Upper lobe of left lung (tissue), 6 donors: ENCODE results near the gene ALPI. TPM values are rescaled to one million over a fixed set of nuclear protein-coding genes. Genes with fewer than 3 reads are reported as not detected.

Experiments
- ATAC-seq, 2 donors: fragments of 200-7000 bp; cut with Tn5 transposase; one replicate each; pipeline ENCODE4 v1.9.1; 2022; ENCODE audit warnings: mild to moderate bottlenecking in 2 of 2, moderate library complexity in 2 of 2; ENCODE audit not compliant: low FRiP score in 2 of 2
- DNase-seq, 2 donors: peaks; one replicate each; pipeline ENCODE4 v3.0.0-alpha.2; 2019 to 2020
- H3K27ac ChIP-seq, 4 donors: fragments of 200-600 bp; sonication (generic); one replicate each; pipeline ENCODE4 v1.5.1; 2016 to 2019
- H3K27me3 ChIP-seq, 4 donors: fragments of 200-600 bp; sonication (generic); one replicate each; pipeline ENCODE4 v1.5.1; 2017 to 2019
- H3K36me3 ChIP-seq, 4 donors: fragments of 200-600 bp; sonication (generic); one replicate each; pipeline ENCODE4 v1.5.1; 2016 to 2019
- H3K4me1 ChIP-seq, 4 donors: fragments of 200-600 bp; sonication (generic); one replicate each; pipeline ENCODE4 v1.5.1; 2018 to 2019
- H3K4me3 ChIP-seq, 4 donors: fragments of 200-600 bp; sonication (generic); one replicate each; pipeline ENCODE4 v1.5.1; 2017 to 2019; ENCODE audit warnings: mild to moderate bottlenecking in 2 of 4, moderate library complexity in 1 of 4
- H3K9me3 ChIP-seq, 4 donors: fragments of 200-600 bp; sonication (generic); one replicate each; pipeline ENCODE4 v1.5.1; 2018 to 2019
- EP300 ChIP-seq, 4 donors: sonication (generic); formaldehyde crosslinking; IDR thresholded peaks; one replicate each; pipeline ENCODE4 v1.5.1; 2017; ENCODE audit warnings: antibody characterized with exemption in 4 of 4, control low read depth in 2 of 4
- POLR2A ChIP-seq, 4 donors: fragments of 450-650 bp; IDR thresholded peaks; one replicate each; pipeline ENCODE4 v1.5.1; 2016 to 2017; ENCODE audit warnings: antibody characterized with exemption in 4 of 4, mild to moderate bottlenecking in 2 of 4
- POLR2AphosphoS5 ChIP-seq, 2 donors: sonication (generic); formaldehyde crosslinking; IDR thresholded peaks; one replicate each; pipeline ENCODE4 v1.5.1; 2017; ENCODE audit warnings: antibody characterized with exemption in 2 of 2
- WGBS, 2 donors: methylation state at CpG; one replicate each; pipeline ENCODE4 v1.1.5; 2017 to 2018; 5-methylcytosine and 5-hydroxymethylcytosine counted together
- total RNA-seq, 6 donors: library from RNA; depleted of rRNA in 4 of 6; stranded (reverse); fragments of >200 nt in 4 of 6; gene quantifications; one replicate each; pipeline versions ENCODE4 v1.1.0 to v1.2.1, GENCODE V29; 2016 to 2021
- TF ChIP-seq, protein P1 (sequence below), 6 experiments: fragments of 450-650 bp in 4 of 6; fragments of 200-600 bp in 2 of 6; sonication (generic) in 2 of 6; IDR thresholded peaks; one replicate each; pipeline ENCODE4 v1.5.1; 2016 to 2019; ENCODE audit warnings: antibody characterized with exemption in 6 of 6
- donor health status: DM: no; HTN: no; CAD: no; lungs with moderate emphysema.
- donor health status: DM: no; HTN: yes; CAD: no; lungs with severe emphysema.

Gene ALPI
- total RNA-seq, 6 donors from 2014 or later = not detected

DNA sequence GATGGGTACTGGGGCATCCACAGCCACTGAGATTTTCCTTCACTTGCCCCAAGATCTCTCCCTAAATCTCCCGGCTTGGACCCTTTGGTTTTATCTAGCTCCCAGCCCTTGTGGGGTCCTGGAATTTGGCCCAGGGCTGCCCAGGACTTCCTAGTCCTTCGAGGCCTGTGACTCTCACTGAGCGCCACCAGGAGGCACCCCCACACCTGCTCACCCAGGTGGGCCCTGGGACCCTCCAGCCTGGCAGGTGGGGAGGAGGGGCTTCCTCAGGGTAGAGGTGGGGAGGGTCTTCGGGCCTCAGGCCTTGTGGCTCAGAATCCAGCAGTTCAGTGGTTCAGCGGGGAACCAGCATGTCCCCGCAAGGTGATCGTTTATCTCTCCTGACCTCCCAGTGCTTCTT is 52.3 kb downstream of the ALPI start:
- no peak for TF ChIP-seq EP300 (IDR thresholded peaks at IDR 0.05)
- TF ChIP-seq POLR2AphosphoS5 (IDR thresholded peaks at IDR 0.05) = no peak
- TF ChIP-seq, protein P1, sequence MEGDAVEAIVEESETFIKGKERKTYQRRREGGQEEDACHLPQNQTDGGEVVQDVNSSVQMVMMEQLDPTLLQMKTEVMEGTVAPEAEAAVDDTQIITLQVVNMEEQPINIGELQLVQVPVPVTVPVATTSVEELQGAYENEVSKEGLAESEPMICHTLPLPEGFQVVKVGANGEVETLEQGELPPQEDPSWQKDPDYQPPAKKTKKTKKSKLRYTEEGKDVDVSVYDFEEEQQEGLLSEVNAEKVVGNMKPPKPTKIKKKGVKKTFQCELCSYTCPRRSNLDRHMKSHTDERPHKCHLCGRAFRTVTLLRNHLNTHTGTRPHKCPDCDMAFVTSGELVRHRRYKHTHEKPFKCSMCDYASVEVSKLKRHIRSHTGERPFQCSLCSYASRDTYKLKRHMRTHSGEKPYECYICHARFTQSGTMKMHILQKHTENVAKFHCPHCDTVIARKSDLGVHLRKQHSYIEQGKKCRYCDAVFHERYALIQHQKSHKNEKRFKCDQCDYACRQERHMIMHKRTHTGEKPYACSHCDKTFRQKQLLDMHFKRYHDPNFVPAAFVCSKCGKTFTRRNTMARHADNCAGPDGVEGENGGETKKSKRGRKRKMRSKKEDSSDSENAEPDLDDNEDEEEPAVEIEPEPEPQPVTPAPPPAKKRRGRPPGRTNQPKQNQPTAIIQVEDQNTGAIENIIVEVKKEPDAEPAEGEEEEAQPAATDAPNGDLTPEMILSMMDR (IDR thresholded peaks at IDR 0.05) = no peak
- TF ChIP-seq POLR2A (IDR thresholded peaks at IDR 0.05) = no peak
- H3K36me3 ChIP-seq = no peaks in the 10 kb centered on the region
- H3K4me3 ChIP-seq = no peak overlapping the region
- ATAC-seq (no peak), DNase-seq (no peak)
- H3K27me3 ChIP-seq = peaks cover 0 to 14% (median 10%) of the 10 kb centered on the region in 4 donors
- H3K9me3 ChIP-seq = no peaks in the 10 kb centered on the region
- 71 to 86% methylated on average over 5 to 6 of the region's 7 CpGs for WGBS, 2 donors
- no peak overlapping the region for H3K27ac ChIP-seq
- peaks cover 3 to 7% (median 5%) of the 10 kb centered on the region in 4 donors for H3K4me1 ChIP-seq

Other genes starting within 250 kb of the ALPI start
- gene ALPP, start 77.4 kb upstream of the ALPI start, total RNA-seq = 10 to 100 TPM in 5 of 6 donors, 1 to 10 TPM in 1; 4.8 to 59.1 (median 30.8) TPM
- 1 to 10 TPM in 3 of 6 donors, under 1 TPM in 1, not detected in 2; 0.91 to 2.3 (median 1.4) TPM for gene ALPG, start 49.3 kb upstream of the ALPI start, total RNA-seq
- under 1 TPM in 2 of 6 donors, not detected in 4; 0.14 to 0.40 TPM for gene ECEL1, start 31.7 kb downstream of the ALPI start, total RNA-seq
- not detected for gene PRSS56, start 64.2 kb downstream of the ALPI start, total RNA-seq
- gene CHRND, start 70.0 kb downstream of the ALPI start, total RNA-seq = not detected
- not detected for gene CHRNG, start 83.5 kb downstream of the ALPI start, total RNA-seq
- gene TIGD1, start 94.4 kb downstream of the ALPI start, total RNA-seq = 10 to 100 TPM in 1 of 6 donors, 1 to 10 TPM in 5; 2.6 to 12.6 (median 4.4) TPM
- gene EIF4E2, start 94.5 kb downstream of the ALPI start, total RNA-seq = 10 to 100 TPM; 24.1 to 96.4 (median 57.2) TPM
- 10 to 100 TPM in 1 of 6 donors, 1 to 10 TPM in 5; 3.7 to 11.1 (median 5.2) TPM for gene EFHD1, start 177.5 kb downstream of the ALPI start, total RNA-seq
- 100 to 1,000 TPM in 1 of 6 donors, 10 to 100 TPM in 5; 54.7 to 127 (median 70.8) TPM for gene GIGYF2, start 241.2 kb downstream of the ALPI start, total RNA-seq